ENCODE data around the gene CACHD1. TPM values are rescaled to one million over a fixed set of nuclear protein-coding genes. Genes with fewer than 3 reads are reported as not detected.
A peak's percentile ranks its signal among the peaks of the same experiment; 100 is the strongest.

Gene CACHD1
- total RNA-seq, 1 donor from 2014 or later, result 32.0 TPM

GRCh38 chr1:64426681-64427080 lies 43.2 kb upstream of the CACHD1 start:
- H3K27me3 ChIP-seq (ENCODE audit: low read depth), result no peaks in the 10 kb centered on the region
- H3K36me3 ChIP-seq, result no peaks in the 10 kb centered on the region
- TF ChIP-seq CTCF (IDR thresholded peaks at IDR 0.05), result no peak
- H3K4me3 ChIP-seq, result no peak overlapping the region
- no peaks in the 10 kb centered on the region for H3K4me1 ChIP-seq
- no peaks in the 10 kb centered on the region for H3K9me3 ChIP-seq
- DNase-seq (no peak), ATAC-seq (no peak)
- intact Hi-C loops (cut with DNase I), result no loop called here
- H3K27ac ChIP-seq, result no peak overlapping the region

GRCh38 chr1:64427879-64428278 lies 42.0 kb upstream of the CACHD1 start:
- Histone ChIP-seq H3K27me3 (ENCODE audit: low read depth) (no peaks in the 10 kb centered on the region), H3K36me3 (no peaks in the 10 kb centered on the region), H3K4me3 (no peak overlapping the region), H3K4me1 (no peaks in the 10 kb centered on the region), H3K9me3 (no peaks in the 10 kb centered on the region), H3K27ac (no peak overlapping the region)
- intact Hi-C loops (cut with DNase I), result no loop called here
- no peak for TF ChIP-seq CTCF (IDR thresholded peaks at IDR 0.05)
- ATAC-seq (peak in 1 of 2 donors; percentile 37), DNase-seq (no peak)

GRCh38 chr1:64433308-64433707 lies 36.6 kb upstream of the CACHD1 start:
- DNase-seq (no peak), ATAC-seq (no peak)
- intact Hi-C loops (cut with DNase I), result no loop called here
- H3K4me1 ChIP-seq, result no peaks in the 10 kb centered on the region
- H3K9me3 ChIP-seq, result no peaks in the 10 kb centered on the region
- H3K4me3 ChIP-seq, result no peak overlapping the region
- no peaks in the 10 kb centered on the region for H3K27me3 ChIP-seq (ENCODE audit: low read depth)
- H3K27ac ChIP-seq, result no peak overlapping the region
- H3K36me3 ChIP-seq, result no peaks in the 10 kb centered on the region
- TF ChIP-seq CTCF (IDR thresholded peaks at IDR 0.05), result no peak

- H3K9me3 ChIP-seq, result no peaks in the 10 kb centered on the region
- H3K27ac ChIP-seq, result no peak overlapping the region
- DNase-seq (no peak), ATAC-seq (no peak)
- no peaks in the 10 kb centered on the region for H3K36me3 ChIP-seq
- intact Hi-C loops (cut with DNase I), result no loop called here
- no peak for TF ChIP-seq CTCF (IDR thresholded peaks at IDR 0.05)
- H3K27me3 ChIP-seq (ENCODE audit: low read depth), result no peaks in the 10 kb centered on the region
- H3K4me1 ChIP-seq, result no peaks in the 10 kb centered on the region
- H3K4me3 ChIP-seq, result no peak overlapping the region
Measured at GRCh38 chr1:64433747-64434146, 36.2 kb upstream of the CACHD1 start.

- no peak for DNase-seq
- Histone ChIP-seq H3K4me3 (no peak overlapping the region), H3K27me3 (ENCODE audit: low read depth) (no peaks in the 10 kb centered on the region), H3K27ac (no peak overlapping the region), H3K4me1 (no peaks in the 10 kb centered on the region), H3K36me3 (no peaks in the 10 kb centered on the region), H3K9me3 (no peaks in the 10 kb centered on the region)
- ATAC-seq, result no peak
- intact Hi-C loops (cut with DNase I), result no loop called here
- no peak for TF ChIP-seq CTCF (IDR thresholded peaks at IDR 0.05)
Measured at GRCh38 chr1:64435000-64435399, 34.9 kb upstream of the CACHD1 start.

- Histone ChIP-seq H3K27ac (no peak overlapping the region), H3K36me3 (no peaks in the 10 kb centered on the region), H3K27me3 (ENCODE audit: low read depth) (no peaks in the 10 kb centered on the region), H3K9me3 (no peaks in the 10 kb centered on the region), H3K4me1 (no peaks in the 10 kb centered on the region), H3K4me3 (no peak overlapping the region)
- intact Hi-C loops (cut with DNase I), result no loop called here
- peak in 1 of 2 donors; percentile 17 for ATAC-seq
- no peak for TF ChIP-seq CTCF (IDR thresholded peaks at IDR 0.05)
- no peak for DNase-seq
Measured at GRCh38 chr1:64437453-64437852, 32.5 kb upstream of the CACHD1 start.
